ENCODE results near the gene MPDU1.

- TF ChIP-seq CTCF (IDR thresholded peaks at IDR 0.05; ENCODE audit: borderline replicate concordance, extremely low read depth, low read length, poor library complexity, severe bottlenecking) = no peak
- TF ChIP-seq EZH2 (IDR thresholded peaks at IDR 0.05; ENCODE audit: borderline replicate concordance, low read depth, low read length, severe bottlenecking) = no peak
These were observed 24.9 kb upstream of the MPDU1 start, which contains the start of gene TNFSF13 for GRCh38 chr17:7558544-7559319.

All from DND-41 (cell line).